B cell (primary cell): ENCODE measurements around the gene ATP8B3.

Experiments
- CTCF ChIP-seq: fragments of 200-600 bp; IDR thresholded peaks from one replicate; pipeline ENCODE4 v1.8.0; 2022; ENCODE audit warnings: antibody characterized with exemption, mild to moderate bottlenecking
- EZH2 ChIP-seq: IDR thresholded peaks from 2 replicates; pipeline ENCODE4 v1.6.1; 2012; ENCODE audit warnings: borderline replicate concordance, low read depth, mild to moderate bottlenecking, moderate library complexity, low read length; ENCODE audit not compliant: insufficient read depth, poor library complexity, severe bottlenecking

DNA sequence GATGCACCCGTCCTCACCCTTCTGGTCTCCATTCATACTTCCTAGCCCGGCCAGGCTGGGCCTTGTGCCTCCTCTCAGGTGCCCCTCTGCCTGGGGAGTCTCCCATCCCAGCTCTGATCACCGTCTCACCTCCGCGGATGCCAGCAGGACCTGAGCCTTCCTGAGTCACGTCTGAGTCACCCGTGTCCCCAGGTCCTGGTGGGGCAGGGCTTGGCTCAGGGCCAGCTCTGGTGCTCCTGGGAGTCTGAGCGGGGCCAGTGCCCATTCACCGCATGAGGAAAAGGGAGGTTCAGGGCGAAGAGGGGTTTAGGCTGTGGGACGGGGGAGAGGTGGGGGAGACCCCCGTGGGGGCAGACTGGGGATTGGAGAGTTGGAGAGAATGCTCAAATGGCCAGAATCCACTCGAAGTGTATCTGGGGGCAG lies 593 bp downstream of the ATP8B3 start:
- TF ChIP-seq CTCF (no peak), EZH2 (no peak)
